Liver (tissue), 9 donors: ENCODE results near the gene LRCH4. TPM values are rescaled to one million over a fixed set of nuclear protein-coding genes. Genes with fewer than 3 reads are reported as not detected.

Experiments used
- DNase-seq: peaks from one replicate; pipeline ENCODE4 v3.0.0-alpha.2; 2017; ENCODE audit warnings: low spot score
- H3K27ac ChIP-seq, 2 donors: one replicate each; pipeline ENCODE4 v1.7.0; 2013; ENCODE audit warnings: inconsistent platforms in 2 of 2, low read length in 2 of 2, control low read depth in 1 of 2, low read depth in 1 of 2, mild to moderate bottlenecking in 1 of 2
- H3K27me3 ChIP-seq, 4 donors: one replicate each; pipeline versions ENCODE4 v1.6.1 to v1.7.0; 2013; ENCODE audit warnings: low read length in 3 of 4, inconsistent platforms in 1 of 4, mild to moderate bottlenecking in 1 of 4, moderate library complexity in 1 of 4; ENCODE audit not compliant: control insufficient read depth in 4 of 4, insufficient read depth in 4 of 4
- H3K36me3 ChIP-seq, 4 donors: one replicate each; pipeline versions ENCODE4 v1.6.1 to v1.7.0; 2013; ENCODE audit warnings: low read length in 3 of 4, mild to moderate bottlenecking in 3 of 4, low read depth in 1 of 4, moderate library complexity in 1 of 4; ENCODE audit not compliant: control insufficient read depth in 4 of 4, insufficient read depth in 3 of 4
- H3K4me1 ChIP-seq, 4 donors: one replicate each; pipeline versions ENCODE4 v1.6.1 to v1.7.0; 2013; ENCODE audit warnings: low read length in 3 of 4, mild to moderate bottlenecking in 3 of 4, moderate library complexity in 1 of 4; ENCODE audit not compliant: control insufficient read depth in 4 of 4, insufficient read depth in 4 of 4
- H3K4me3 ChIP-seq, 3 donors: one replicate each; pipeline versions ENCODE4 v1.6.1 to v1.7.0; 2013; ENCODE audit warnings: low read length in 3 of 3, control low read depth in 1 of 3, low read depth in 1 of 3, mild to moderate bottlenecking in 1 of 3
- H3K9ac ChIP-seq, 2 donors: one replicate each; pipeline ENCODE4 v1.7.0; 2013; ENCODE audit warnings: low read length in 2 of 2, mild to moderate bottlenecking in 2 of 2, moderate library complexity in 2 of 2, control low read depth in 1 of 2, low read depth in 1 of 2
- H3K9me3 ChIP-seq, 4 donors: one replicate each; pipeline versions ENCODE4 v1.6.1 to v1.7.0; 2013; ENCODE audit warnings: low read length in 3 of 4; ENCODE audit not compliant: control insufficient read depth in 4 of 4
- ATF3 ChIP-seq: IDR thresholded peaks from 2 replicates; pipeline ENCODE4 v1.6.1; 2016; ENCODE audit warnings: antibody characterized with exemption
- CTCF ChIP-seq: fragments of 150-350 bp; IDR thresholded peaks from 2 replicates; pipeline ENCODE4 v1.5.1; 2017; ENCODE audit warnings: improper control_type of control experiment, low read depth, low read length; ENCODE audit not compliant: missing input control
- EGR1 ChIP-seq, 2 donors: IDR thresholded peaks; 2 replicates each; pipeline ENCODE4 v1.6.1; 2016 to 2018; ENCODE audit warnings: antibody characterized with exemption in 2 of 2, low read depth in 2 of 2
- FOXA1 ChIP-seq: IDR thresholded peaks from 2 replicates; pipeline ENCODE4 v1.6.1; 2016; ENCODE audit warnings: antibody characterized with exemption
- FOXA2 ChIP-seq: IDR thresholded peaks from 2 replicates; pipeline ENCODE4 v1.6.1; 2016; ENCODE audit warnings: antibody characterized with exemption
- GABPA ChIP-seq, 2 donors: IDR thresholded peaks in 1 of 2; conservative IDR thresholded peaks in 1 of 2; 2 replicates each; pipeline ENCODE4 v1.6.1; 2016; ENCODE audit warnings: antibody characterized with exemption in 2 of 2, mild to moderate bottlenecking in 1 of 2, moderate library complexity in 1 of 2
- HNF4A ChIP-seq, 2 donors: conservative IDR thresholded peaks; 2 replicates each; pipeline ENCODE4 v1.6.1; 2016; ENCODE audit warnings: antibody characterized with exemption in 2 of 2, mild to moderate bottlenecking in 2 of 2
- HNF4G ChIP-seq: IDR thresholded peaks from 2 replicates; pipeline ENCODE4 v1.6.1; 2016; ENCODE audit warnings: antibody characterized with exemption
- JUND ChIP-seq, 2 donors: IDR thresholded peaks; 2 replicates each; pipeline ENCODE4 v1.6.1; 2016; ENCODE audit warnings: antibody characterized with exemption in 2 of 2
- MAX ChIP-seq: IDR thresholded peaks from 2 replicates; pipeline ENCODE4 v1.6.1; 2016; ENCODE audit warnings: antibody characterized with exemption
- NR2F2 ChIP-seq: IDR thresholded peaks from 2 replicates; pipeline ENCODE4 v1.6.1; 2016; ENCODE audit warnings: antibody characterized with exemption
- RAD21 ChIP-seq, 2 donors: IDR thresholded peaks; 2 replicates each; pipeline ENCODE4 v1.6.1; 2016; ENCODE audit warnings: antibody characterized with exemption in 2 of 2, mild to moderate bottlenecking in 2 of 2
- REST ChIP-seq: IDR thresholded peaks from 2 replicates; pipeline ENCODE4 v1.6.1; 2016; ENCODE audit warnings: antibody characterized with exemption, mild to moderate bottlenecking
- RXRA ChIP-seq, 2 donors: IDR thresholded peaks; 2 replicates each; pipeline ENCODE4 v1.6.1; 2017 to 2018; ENCODE audit warnings: antibody characterized with exemption in 2 of 2, mild to moderate bottlenecking in 1 of 2
- SP1 ChIP-seq: IDR thresholded peaks from 2 replicates; pipeline ENCODE4 v1.6.1; 2018; ENCODE audit warnings: antibody characterized with exemption, mild to moderate bottlenecking
- TAF1 ChIP-seq: conservative IDR thresholded peaks from 2 replicates; pipeline ENCODE4 v1.6.1; 2016; ENCODE audit warnings: antibody characterized with exemption, mild to moderate bottlenecking
- YY1 ChIP-seq: IDR thresholded peaks from 2 replicates; pipeline ENCODE4 v1.6.1; 2016; ENCODE audit warnings: antibody characterized with exemption, mild to moderate bottlenecking
- ZBTB33 ChIP-seq: IDR thresholded peaks from 2 replicates; pipeline ENCODE4 v1.6.1; 2016; ENCODE audit warnings: antibody characterized with exemption
- WGBS: extraction: QIAGEN DNeasy Blood & Tissue Kit; methylation state at CpG from one replicate; pipeline ENCODE4 v1.1.7; 2013; 5-methylcytosine and 5-hydroxymethylcytosine counted together
- polyA plus RNA-seq, 2 donors: library from polyadenylated mRNA; stranded (reverse) in 1 of 2; unstranded in 1 of 2; fragments of 200-250 nt in 1 of 2; fragments of >200 nt in 1 of 2; fragmentation: Nextera tagmentation in 1 of 2; extraction: Ambion mirVana in 1 of 2; gene quantifications; one replicate each; pipeline versions ENCODE4 v1.2.1 to v1.2.3, GENCODE V29; 2013 to 2015
- total RNA-seq, 2 donors: library from RNA; depleted of rRNA; stranded (reverse); fragments of >200 nt; gene quantifications; one replicate each; pipeline ENCODE4 v1.2.3, GENCODE V29; 2014
- donor health status: healthy.
- donor health status: healthy.
- donor health status: healthy.
- donor health status: healthy.
- donor health status: healthy.

LRCH4 gene
- total and polyA plus RNA-seq, 4 donors = 8.2 to 25.8 (median 13.0) TPM

GRCh38 chr7:100582041-100582579 is 3.8 kb downstream of the LRCH4 start:
- 92% methylated on average over 20 of the region's 20 CpGs for WGBS
- H3K4me3 ChIP-seq = no peak overlapping the region
- peaks cover 25 to 46% (median 28%) of the 10 kb centered on the region in 4 donors for H3K36me3 ChIP-seq
- no peaks in the 10 kb centered on the region for H3K9me3 ChIP-seq
- no peak for DNase-seq
- peaks cover 2 to 36% (median 23%) of the 10 kb centered on the region in 4 donors for H3K4me1 ChIP-seq
- no peaks in the 10 kb centered on the region for H3K27me3 ChIP-seq
- TF ChIP-seq JUND (IDR thresholded peaks at IDR 0.05) (no peak), NR2F2 (no peak), EGR1 (IDR thresholded peaks at IDR 0.05; ENCODE audit: low read depth in 2 of 2) (no peak), CTCF (no peak)
- no peak overlapping the region for H3K9ac ChIP-seq
- H3K27ac ChIP-seq = no peak overlapping the region

- Histone ChIP-seq H3K27me3 (no peaks in the 10 kb centered on the region), H3K27ac (no peak overlapping the region), H3K4me1 (peaks cover 2 to 33% (median 22%) of the 10 kb centered on the region in 4 donors), H3K36me3 (peaks cover 25 to 59% (median 31%) of the 10 kb centered on the region in 4 donors), H3K4me3 (no peak overlapping the region), H3K9ac (no peak overlapping the region), H3K9me3 (no peaks in the 10 kb centered on the region)
- DNase-seq = no peak
- TF ChIP-seq JUND (IDR thresholded peaks at IDR 0.05) = no peak
- TF ChIP-seq NR2F2 = no peak
- no peak for TF ChIP-seq ZBTB33
- no peak for TF ChIP-seq REST
- no peak for TF ChIP-seq RXRA (IDR thresholded peaks at IDR 0.05)
- no peak for TF ChIP-seq FOXA1
- TF ChIP-seq TAF1 = no peak
- TF ChIP-seq YY1 = no peak
- no peak for TF ChIP-seq RAD21 (IDR thresholded peaks at IDR 0.05)
- no peak for TF ChIP-seq GABPA (IDR thresholded peaks at IDR 0.05 in 1 of 2, conservative IDR thresholded peaks at IDR 0.05 in 1 of 2)
- no peak for TF ChIP-seq MAX
- TF ChIP-seq ATF3 = no peak
- TF ChIP-seq SP1 = no peak
- no peak for TF ChIP-seq HNF4A (conservative IDR thresholded peaks at IDR 0.05)
- TF ChIP-seq HNF4G = no peak
- TF ChIP-seq EGR1 (IDR thresholded peaks at IDR 0.05; ENCODE audit: low read depth in 2 of 2) = no peak
- no peak for TF ChIP-seq CTCF
- no peak for TF ChIP-seq FOXA2
- 93% methylated on average over 11 of the region's 11 CpGs for WGBS
Measured at GRCh38 chr7:100580466-100581283, 5.3 kb downstream of the LRCH4 start.
